Measurements from ENCODE around the gene MYH9. TPM values are rescaled to one million over a fixed set of nuclear protein-coding genes. Genes with fewer than 3 reads are reported as not detected.
A peak's percentile ranks its signal among the peaks of the same experiment; 100 is the strongest.

Gene MYH9
- total RNA-seq, 6 experiments from 2014 or later: 881 to 1,084 (median 937) TPM

GRCh38 chr22:36355362-36355761, 32.4 kb downstream of the MYH9 start:
- Mint-ChIP-seq H3K4me3 (peak overlapping the region; percentile 79), H3K9me3 (peaks cover 5% of the 10 kb centered on the region; the same call in 1 of the 2 replicates), H3K27ac (peak overlapping the region; percentile 88), H3K27me3 (ENCODE audit: insufficient read depth) (peaks cover 34% of the 10 kb centered on the region), H3K4me1 (ENCODE audit: low read depth) (peaks cover 98% of the 10 kb centered on the region), H3K36me3 (ENCODE audit: low read depth) (peaks cover 52% of the 10 kb centered on the region)
- no peak for TF ChIP-seq CTCF (IDR thresholded peaks at IDR 0.05)
- DNase-seq: no peak

GRCh38 chr22:36352803-36353507, 34.8 kb downstream of the MYH9 start:
- H3K36me3 Mint-ChIP-seq (ENCODE audit: low read depth): peaks cover 49% of the 10 kb centered on the region
- peak overlapping the region; percentile 96 for H3K27ac Mint-ChIP-seq
- H3K4me3 Mint-ChIP-seq: peak overlapping the region; percentile 71
- no peak for TF ChIP-seq CTCF (IDR thresholded peaks at IDR 0.05)
- H3K4me1 Mint-ChIP-seq (ENCODE audit: low read depth): peaks cover 92% of the 10 kb centered on the region
- peaks cover 5% of the 10 kb centered on the region; the same call in 1 of the 2 replicates for H3K9me3 Mint-ChIP-seq
- no peak for DNase-seq
- peaks cover 37% of the 10 kb centered on the region for H3K27me3 Mint-ChIP-seq (ENCODE audit: insufficient read depth)

GRCh38 chr22:36351921-36352802, 35.6 kb downstream of the MYH9 start:
- DNase-seq: no peak
- Mint-ChIP-seq H3K27me3 (ENCODE audit: insufficient read depth) (peaks cover 38% of the 10 kb centered on the region), H3K36me3 (ENCODE audit: low read depth) (peaks cover 50% of the 10 kb centered on the region), H3K27ac (peak overlapping the region; percentile 96), H3K4me3 (peak overlapping the region; percentile 71), H3K4me1 (ENCODE audit: low read depth) (peaks cover 92% of the 10 kb centered on the region), H3K9me3 (peaks cover 5% of the 10 kb centered on the region; the same call in 1 of the 2 replicates)
- TF ChIP-seq CTCF (IDR thresholded peaks at IDR 0.05): no peak

- H3K9me3 Mint-ChIP-seq: peaks cover 5% of the 10 kb centered on the region; the same call in 1 of the 2 replicates
- peak; percentile 67 for DNase-seq
- H3K27me3 Mint-ChIP-seq (ENCODE audit: insufficient read depth): peaks cover 39% of the 10 kb centered on the region
- H3K36me3 Mint-ChIP-seq (ENCODE audit: low read depth): peaks cover 44% of the 10 kb centered on the region
- no peak; the same call in 1 of the 2 replicates for TF ChIP-seq CTCF (IDR thresholded peaks at IDR 0.05)
- peak overlapping the region; percentile 96 for H3K27ac Mint-ChIP-seq
- H3K4me1 Mint-ChIP-seq (ENCODE audit: low read depth): peaks cover 87% of the 10 kb centered on the region
- H3K4me3 Mint-ChIP-seq: peak overlapping the region; percentile 71
These were observed 36.8 kb downstream of the MYH9 start for GRCh38 chr22:36350751-36351594.

- H3K27ac Mint-ChIP-seq: peak overlapping the region; percentile 96
- peak overlapping the region; percentile 44; the same call in 1 of the 2 replicates for H3K4me3 Mint-ChIP-seq
- no peak for TF ChIP-seq CTCF (IDR thresholded peaks at IDR 0.05)
- peaks cover 33% of the 10 kb centered on the region for H3K27me3 Mint-ChIP-seq (ENCODE audit: insufficient read depth)
- DNase-seq: no peak
- peaks cover 5% of the 10 kb centered on the region; the same call in 1 of the 2 replicates for H3K9me3 Mint-ChIP-seq
- peaks cover 77% of the 10 kb centered on the region for H3K4me1 Mint-ChIP-seq (ENCODE audit: low read depth)
- H3K36me3 Mint-ChIP-seq (ENCODE audit: low read depth): peaks cover 38% of the 10 kb centered on the region
These were observed 38.0 kb downstream of the MYH9 start for GRCh38 chr22:36349726-36350125.
